GM12878 (cell line): ENCODE results near the gene AADACL2. TPM values are rescaled to one million over a fixed set of nuclear protein-coding genes. Genes with fewer than 3 reads are reported as not detected.

Experiments
- ATAC-seq: fragments of 200-7000 bp; cut with Tn5 transposase; 3 replicates; pipeline ENCODE4 v1.9.1; 2020; ENCODE audit warnings: mild to moderate bottlenecking, moderate library complexity
- BruUV-seq: library from RNA; stranded (reverse); fragments of 400-500 nt; replicated peaks from 2 replicates; lab custom pipeline; 2021; lab: Mats Ljungman, UMichigan
- CTCF ChIA-PET: fragments of 300-600 bp; sonication (Branson Sonifier 250); formaldehyde crosslinking; extraction: SDS; loops from one replicate; lab custom pipeline; 2021; ENCODE audit warnings: inconsistent platforms; lab: Yijun Ruan, JAX
- POLR2A ChIA-PET: fragments of 350-600 bp; formaldehyde crosslinking; extraction: SDS; loops from one replicate; lab custom pipeline; 2021; ENCODE audit warnings: inconsistent platforms; lab: Charles Lee
- RAD21 ChIA-PET: fragments of 300-600 bp; sonication (Branson Sonifier 250); formaldehyde crosslinking; loops from one replicate; lab custom pipeline; 2023; ENCODE audit warnings: antibody characterized with exemption; ENCODE audit not compliant: unreplicated experiment; lab: Charles Lee
- SMC1A ChIA-PET: fragments of 300-600 bp; sonication (Branson Sonifier 250); formaldehyde crosslinking; loops from one replicate; lab custom pipeline; 2023; ENCODE audit not compliant: unreplicated experiment, uncharacterized antibody; lab: Charles Lee
- DNase-seq: peaks from one replicate; pipeline ENCODE4 v3.0.0-alpha.2; 2011; ENCODE audit warnings: low read depth, low spot score
- FAIRE-seq: peaks from 3 replicates; lab custom pipeline; 2011; peaks lifted over from hg19 to GRCh38; lab: Jason Lieb, UNC
- H2AFZ ChIP-seq: 2 replicates; pipeline ENCODE4 v1.6.0; 2011; ENCODE audit warnings: low read depth, low read length, control low read depth; ENCODE audit not compliant: control insufficient read depth
- H3K27ac ChIP-seq: 2 replicates; pipeline ENCODE4 v1.5.1; 2011; ENCODE audit warnings: control low read depth; ENCODE audit not compliant: control insufficient read depth, insufficient read depth
- H3K27me3 ChIP-seq, 2 experiments: replicated peaks in 1 of 2; 2 replicates each; pipeline versions ENCODE4 v1.6.0 to v1.6.1; 2011; ENCODE audit warnings: low read length in 1 of 2; ENCODE audit not compliant: control insufficient read depth in 2 of 2, insufficient read depth in 2 of 2
- H3K36me3 ChIP-seq, 2 experiments: 2 replicates each; pipeline ENCODE4 v1.5.1; 2011; ENCODE audit warnings: low read length in 1 of 2; ENCODE audit not compliant: control insufficient read depth in 2 of 2, insufficient read depth in 2 of 2
- H3K4me1 ChIP-seq: 2 replicates; pipeline ENCODE4 v1.6.1; 2011; ENCODE audit warnings: mild to moderate bottlenecking, low read length, moderate library complexity, mixed read lengths; ENCODE audit not compliant: control insufficient read depth, insufficient read depth
- H3K4me2 ChIP-seq: 2 replicates; pipeline ENCODE4 v1.6.0; 2011; ENCODE audit warnings: control low read depth; ENCODE audit not compliant: control insufficient read depth, insufficient read depth
- H3K4me3 ChIP-seq: fragments of 200-600 bp; sonication (generic); 2 replicates; pipeline ENCODE4 v1.5.1; 2016
- H3K79me2 ChIP-seq: 2 replicates; pipeline ENCODE4 v1.6.0; 2011; ENCODE audit warnings: low read length; ENCODE audit not compliant: control insufficient read depth, insufficient read depth
- H3K9ac ChIP-seq: 2 replicates; pipeline ENCODE4 v1.8.0; 2011; ENCODE audit warnings: low read length, control low read depth, mixed read lengths; ENCODE audit not compliant: control insufficient read depth, insufficient read depth
- H3K9me3 ChIP-seq: replicated peaks from 3 replicates; pipeline ENCODE4 v1.5.1; 2011; ENCODE audit warnings: mild to moderate bottlenecking, low read length; ENCODE audit not compliant: control insufficient read depth, insufficient read depth
- H4K20me1 ChIP-seq: 2 replicates; pipeline ENCODE4 v1.6.0; 2011; ENCODE audit not compliant: control insufficient read depth, insufficient read depth
- WGBS: methylation state at CpG from one replicate; pipeline ENCODE4 v1.1.6; 2016; ENCODE audit warnings: low lambda C conversion rate; ENCODE audit not compliant: insufficient replicate concordance, insufficient coverage; ENCODE audit errors: missing lambda C conversion rate; 5-methylcytosine and 5-hydroxymethylcytosine counted together
- in situ Hi-C: fragments of 300-500 bp; cut with MboI; formaldehyde crosslinking; loops from 9 replicates; pipeline ENCODE4 v1.14.3; 2018; ENCODE audit warnings: mixed read lengths
- intact Hi-C: fragments of 100-400 bp; cut with micrococcal nuclease; formaldehyde crosslinking; loops from one replicate; pipeline ENCODE4 v1.14.2; 2022; ENCODE audit not compliant: unreplicated experiment
- polyA plus RNA-seq, 11 experiments: library from polyadenylated mRNA; depleted of rRNA in 4 of 11; unstranded in 6 of 11; stranded (reverse) in 5 of 11; fragments of >200 nt; fragmentation: Nextera tagmentation in 4 of 11; fragmentation: Illumina TruSeq in 1 of 11; extraction: Ambion mirVana in 4 of 11; extraction: Trizol in 1 of 11; gene quantifications; 1 replicate in 1 of 11; 2 replicates in 10 of 11; pipeline versions ENCODE4 v1.2.1 to v1.2.3, GENCODE V29; 2011 to 2016; ENCODE audit warnings: inconsistent platforms in 2 of 11, missing spikeins in 2 of 11, low read depth in 1 of 11
- total RNA-seq, 4 experiments: library from RNA; depleted of rRNA in 3 of 4; stranded (reverse); fragments of >200 nt in 3 of 4; fragmentation: Illumina TruSeq in 1 of 4; extraction: Trizol in 1 of 4; gene quantifications; 2 replicates each; pipeline versions ENCODE4 v1.2.1 to v1.2.3, GENCODE V29; 2013 to 2021
- TF ChIP-seq, protein P1 (sequence below): fragments of 450-650 bp; formaldehyde crosslinking; IDR thresholded peaks from 2 replicates; pipeline ENCODE4 v1.4.0; 2022; ENCODE audit warnings: mild to moderate bottlenecking, moderate library complexity
- TF ChIP-seq, protein P2 (sequence below): IDR thresholded peaks from 2 replicates; pipeline ENCODE4 v1.6.1; 2011; ENCODE audit warnings: borderline replicate concordance, low read depth, mild to moderate bottlenecking, moderate library complexity, mixed read lengths, low read length; ENCODE audit not compliant: insufficient read depth; ENCODE audit errors: extremely low read length
- TF ChIP-seq, protein P3 (sequence below): fragments of 450-650 bp; conservative IDR thresholded peaks from 2 replicates; pipeline ENCODE4 v1.6.1; 2017; ENCODE audit warnings: mild to moderate bottlenecking, moderate library complexity

AADACL2 gene
- total and polyA plus RNA-seq, 10 of the 15 experiments (the other 5 are each of a cell fraction or from before 2014, with no cell fraction given) = not detected

DNA sequence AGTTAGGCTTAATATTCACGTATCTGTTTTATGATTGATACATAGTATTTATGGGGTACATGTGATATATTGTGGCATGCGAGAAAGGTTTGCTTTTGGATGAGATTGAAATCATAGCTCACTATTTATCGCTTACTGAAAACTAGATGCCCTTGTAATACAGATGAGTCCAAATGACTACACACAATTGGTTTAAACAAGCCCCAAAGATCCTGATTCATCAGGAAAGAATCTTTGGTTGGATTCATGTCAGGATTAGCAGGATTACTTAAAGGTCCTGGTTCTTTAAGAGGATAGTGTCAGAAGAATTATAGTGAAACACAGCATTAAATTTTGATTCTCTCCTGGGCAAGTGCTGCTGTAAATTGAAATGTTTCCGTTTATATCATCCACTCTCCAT lies 61.5 kb downstream of the AADACL2 start:
- intact Hi-C loops = no loop called here
- no peaks in the 10 kb centered on the region for H3K9me3 ChIP-seq
- no peak for FAIRE-seq
- no TSS peak for BruUV-seq
- ChIA-PET RAD21 (no interaction called here), POLR2A (no interaction called here), CTCF (no interaction called here), SMC1A (interaction anchor here (1.1 kb wide), 1 partner anchor 61 kb away, joined by 3 read pairs; the partner anchor contains the start of gene AADACL2)
- ATAC-seq = no peak
- DNase-seq = no peak
- no peak overlapping the region for H3K4me2 ChIP-seq
- WGBS = 65% methylated on average over 4 of the region's 4 CpGs
- H4K20me1 ChIP-seq = no peaks in the 10 kb centered on the region
- TF ChIP-seq, protein P1, sequence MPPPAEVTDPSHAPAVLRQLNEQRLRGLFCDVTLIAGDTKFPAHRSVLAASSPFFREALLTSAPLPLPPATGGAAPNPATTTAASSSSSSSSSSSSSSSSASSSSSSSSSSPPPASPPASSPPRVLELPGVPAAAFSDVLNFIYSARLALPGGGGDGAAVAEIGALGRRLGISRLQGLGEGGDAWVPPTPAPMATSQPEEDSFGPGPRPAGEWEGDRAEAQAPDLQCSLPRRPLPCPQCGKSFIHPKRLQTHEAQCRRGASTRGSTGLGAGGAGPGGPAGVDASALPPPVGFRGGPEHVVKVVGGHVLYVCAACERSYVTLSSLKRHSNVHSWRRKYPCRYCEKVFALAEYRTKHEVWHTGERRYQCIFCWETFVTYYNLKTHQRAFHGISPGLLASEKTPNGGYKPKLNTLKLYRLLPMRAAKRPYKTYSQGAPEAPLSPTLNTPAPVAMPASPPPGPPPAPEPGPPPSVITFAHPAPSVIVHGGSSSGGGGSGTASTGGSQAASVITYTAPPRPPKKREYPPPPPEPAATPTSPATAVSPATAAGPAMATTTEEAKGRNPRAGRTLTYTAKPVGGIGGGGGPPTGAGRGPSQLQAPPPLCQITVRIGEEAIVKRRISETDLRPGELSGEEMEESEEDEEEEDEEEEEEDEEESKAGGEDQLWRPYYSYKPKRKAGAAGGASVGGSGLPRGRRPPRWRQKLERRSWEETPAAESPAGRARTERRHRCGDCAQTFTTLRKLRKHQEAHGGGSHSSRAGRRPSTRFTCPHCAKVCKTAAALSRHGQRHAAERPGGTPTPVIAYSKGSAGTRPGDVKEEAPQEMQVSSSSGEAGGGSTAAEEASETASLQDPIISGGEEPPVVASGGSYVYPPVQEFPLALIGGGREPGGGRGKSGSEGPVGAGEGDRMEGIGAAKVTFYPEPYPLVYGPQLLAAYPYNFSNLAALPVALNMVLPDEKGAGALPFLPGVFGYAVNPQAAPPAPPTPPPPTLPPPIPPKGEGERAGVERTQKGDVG (CRISPR knock-in tag) = no peak
- TF ChIP-seq, protein P2, sequence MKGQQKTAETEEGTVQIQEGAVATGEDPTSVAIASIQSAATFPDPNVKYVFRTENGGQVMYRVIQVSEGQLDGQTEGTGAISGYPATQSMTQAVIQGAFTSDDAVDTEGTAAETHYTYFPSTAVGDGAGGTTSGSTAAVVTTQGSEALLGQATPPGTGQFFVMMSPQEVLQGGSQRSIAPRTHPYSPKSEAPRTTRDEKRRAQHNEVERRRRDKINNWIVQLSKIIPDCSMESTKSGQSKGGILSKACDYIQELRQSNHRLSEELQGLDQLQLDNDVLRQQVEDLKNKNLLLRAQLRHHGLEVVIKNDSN = no peak
- TF ChIP-seq, protein P3, sequence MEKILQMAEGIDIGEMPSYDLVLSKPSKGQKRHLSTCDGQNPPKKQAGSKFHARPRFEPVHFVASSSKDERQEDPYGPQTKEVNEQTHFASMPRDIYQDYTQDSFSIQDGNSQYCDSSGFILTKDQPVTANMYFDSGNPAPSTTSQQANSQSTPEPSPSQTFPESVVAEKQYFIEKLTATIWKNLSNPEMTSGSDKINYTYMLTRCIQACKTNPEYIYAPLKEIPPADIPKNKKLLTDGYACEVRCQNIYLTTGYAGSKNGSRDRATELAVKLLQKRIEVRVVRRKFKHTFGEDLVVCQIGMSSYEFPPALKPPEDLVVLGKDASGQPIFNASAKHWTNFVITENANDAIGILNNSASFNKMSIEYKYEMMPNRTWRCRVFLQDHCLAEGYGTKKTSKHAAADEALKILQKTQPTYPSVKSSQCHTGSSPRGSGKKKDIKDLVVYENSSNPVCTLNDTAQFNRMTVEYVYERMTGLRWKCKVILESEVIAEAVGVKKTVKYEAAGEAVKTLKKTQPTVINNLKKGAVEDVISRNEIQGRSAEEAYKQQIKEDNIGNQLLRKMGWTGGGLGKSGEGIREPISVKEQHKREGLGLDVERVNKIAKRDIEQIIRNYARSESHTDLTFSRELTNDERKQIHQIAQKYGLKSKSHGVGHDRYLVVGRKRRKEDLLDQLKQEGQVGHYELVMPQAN = no peak
- H3K79me2 ChIP-seq = no peaks in the 10 kb centered on the region
- no peaks in the 10 kb centered on the region for H3K4me1 ChIP-seq
- H3K4me3 ChIP-seq = no peak overlapping the region
- no peaks in the 10 kb centered on the region for H3K27me3 ChIP-seq
- no peak overlapping the region for H3K27ac ChIP-seq
- no peak overlapping the region for H3K9ac ChIP-seq
- H2AFZ ChIP-seq = no peak overlapping the region
- no peaks in the 10 kb centered on the region for H3K36me3 ChIP-seq
- in situ Hi-C loops = no loop called here
